GM19238 (cell line): ENCODE results near the gene SLC22A4.

Experiments
- DNase-seq: peaks from one replicate; pipeline ENCODE4 v3.0.0; 2011; ENCODE audit warnings: low spot score; ENCODE audit not compliant: insufficient read length

The SLC22A4 gene

DNA sequence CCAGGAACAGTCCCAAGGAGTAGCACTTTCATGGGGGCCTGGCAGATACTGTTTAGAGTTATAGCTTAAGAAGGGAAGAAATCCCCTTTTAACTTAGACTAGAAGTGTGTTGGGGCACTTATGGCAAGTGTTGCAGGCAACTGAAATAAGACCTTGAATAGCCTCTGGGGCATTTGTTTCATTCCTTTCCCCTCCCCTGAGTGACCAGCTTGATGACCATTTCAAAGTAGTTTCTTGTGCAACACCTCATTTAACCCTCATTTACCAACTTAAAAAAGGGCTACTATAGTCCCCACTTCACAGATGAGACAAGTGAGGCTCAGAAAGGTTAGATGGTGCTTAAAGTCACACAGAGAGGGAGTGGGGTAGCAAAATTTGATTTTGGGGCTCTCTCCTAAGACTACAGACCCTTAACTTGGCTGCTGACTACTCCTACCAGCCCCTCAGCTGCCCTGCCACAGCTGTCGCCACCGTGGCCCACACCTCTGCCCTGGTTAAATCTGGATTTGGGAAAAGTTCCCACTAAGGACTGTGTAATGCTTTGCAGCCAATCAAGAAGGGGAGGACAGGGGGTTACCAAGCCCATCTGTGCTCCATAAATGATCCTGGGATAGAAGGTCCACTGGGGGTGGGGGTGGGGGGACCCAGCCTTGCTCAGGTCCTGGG lies 31.2 kb upstream of the SLC22A4 start:
- no peak for DNase-seq

DNA sequence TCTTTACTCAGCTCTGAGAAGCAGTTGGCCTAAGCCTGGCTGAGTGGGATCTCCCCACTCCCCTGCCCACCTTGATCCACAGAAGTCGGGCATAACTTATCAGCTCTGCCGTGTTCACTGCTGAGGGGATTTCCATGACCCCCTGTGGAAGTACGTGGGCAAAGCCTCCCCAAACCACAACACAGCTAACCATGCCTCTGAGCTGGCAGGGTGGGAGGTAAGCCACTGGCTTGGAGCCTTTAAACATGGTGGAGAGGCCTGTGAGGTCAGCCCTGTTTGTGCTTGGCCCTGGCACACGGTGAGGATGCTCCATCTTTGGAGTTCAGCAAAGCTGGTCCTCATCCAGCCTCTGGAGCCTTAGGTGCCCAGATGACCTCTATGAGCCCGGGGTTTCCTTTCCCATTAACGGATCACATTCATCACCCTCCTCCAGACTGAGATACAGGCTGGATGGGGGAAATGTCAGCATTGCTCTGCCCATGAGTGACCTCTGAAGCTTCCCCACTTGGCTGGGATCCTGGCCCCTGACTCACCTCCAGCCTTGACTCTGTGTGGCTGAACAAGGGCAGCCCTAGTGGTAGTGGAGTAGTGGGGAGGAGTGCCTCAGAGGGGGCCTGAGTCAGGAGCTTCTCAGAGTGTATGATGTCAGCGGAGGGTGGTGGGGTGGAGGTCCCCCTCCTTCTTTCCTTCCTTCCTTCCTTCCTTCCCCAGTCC lies 30.5 kb upstream of the SLC22A4 start:
- no peak for DNase-seq

DNA sequence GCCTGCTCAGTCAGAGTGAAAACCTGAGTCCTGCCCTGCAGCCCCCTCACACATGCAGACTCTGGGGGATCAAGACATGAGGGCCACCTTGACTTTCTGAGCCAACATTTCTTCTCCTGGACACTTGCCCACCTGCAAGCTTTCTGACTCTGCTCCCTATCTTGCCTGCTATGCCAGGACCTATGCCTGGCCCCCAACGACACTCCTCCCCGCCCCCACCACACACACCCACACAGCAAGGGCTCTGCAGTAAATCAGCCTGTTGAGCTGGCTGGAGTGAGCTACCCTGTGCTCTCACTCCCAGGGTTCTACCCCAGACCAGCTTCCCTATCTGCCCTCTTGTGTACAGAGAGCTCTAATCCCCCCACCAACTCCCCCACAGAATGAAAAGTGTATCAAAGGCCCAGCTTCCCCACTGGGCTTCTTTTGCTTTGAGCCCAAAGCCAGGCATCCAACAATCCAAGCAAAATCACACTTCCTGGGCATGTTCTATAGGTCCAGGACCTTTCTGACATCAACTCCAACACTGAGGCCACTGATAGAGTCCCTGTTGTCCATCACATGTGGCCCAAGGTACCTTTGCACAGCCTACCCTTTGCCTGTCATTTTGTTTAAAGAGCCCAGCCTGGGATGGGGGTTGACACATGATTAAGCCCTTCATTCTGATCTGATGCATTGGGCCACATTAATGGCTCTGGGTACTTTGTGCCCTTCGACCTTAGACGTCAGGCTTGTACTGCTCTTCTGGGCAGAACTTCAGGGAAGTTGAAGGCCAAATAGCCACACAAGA lies 29.5 kb upstream of the SLC22A4 start:
- DNase-seq: no peak

DNA sequence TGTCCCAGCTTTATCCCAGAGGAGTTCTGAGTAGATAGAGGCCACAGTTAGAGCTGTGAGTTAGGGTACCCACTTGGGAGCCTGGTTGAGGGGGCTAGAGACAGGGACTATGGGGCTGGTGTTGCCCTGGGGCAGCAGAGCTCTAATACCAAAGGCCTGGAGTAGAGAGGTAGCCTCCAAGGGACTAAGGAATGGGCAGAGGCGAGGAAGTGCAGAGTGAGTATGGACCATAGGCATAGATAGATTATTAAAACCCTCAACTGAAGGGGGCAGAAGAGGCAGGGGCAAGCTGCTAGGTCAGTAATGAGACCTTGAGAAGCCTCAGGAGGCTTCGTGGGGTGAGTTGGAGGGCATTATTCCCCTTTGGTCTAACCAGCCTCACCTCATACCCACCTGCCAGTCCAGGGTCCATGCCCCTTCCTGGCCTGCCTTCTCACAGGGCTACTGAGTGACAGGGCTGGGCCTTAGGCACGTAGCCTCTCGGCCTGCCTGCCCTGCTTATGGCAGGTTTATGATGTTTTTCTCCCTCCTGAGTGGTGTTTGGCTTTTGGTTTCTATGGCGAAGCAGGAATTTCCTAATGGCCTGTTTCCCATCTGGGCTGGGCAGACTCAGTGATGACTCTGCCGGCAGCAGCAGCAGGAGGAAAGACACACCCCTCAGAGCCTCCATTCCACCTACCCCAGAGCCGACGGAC lies 28.7 kb upstream of the SLC22A4 start:
- DNase-seq: no peak

DNA sequence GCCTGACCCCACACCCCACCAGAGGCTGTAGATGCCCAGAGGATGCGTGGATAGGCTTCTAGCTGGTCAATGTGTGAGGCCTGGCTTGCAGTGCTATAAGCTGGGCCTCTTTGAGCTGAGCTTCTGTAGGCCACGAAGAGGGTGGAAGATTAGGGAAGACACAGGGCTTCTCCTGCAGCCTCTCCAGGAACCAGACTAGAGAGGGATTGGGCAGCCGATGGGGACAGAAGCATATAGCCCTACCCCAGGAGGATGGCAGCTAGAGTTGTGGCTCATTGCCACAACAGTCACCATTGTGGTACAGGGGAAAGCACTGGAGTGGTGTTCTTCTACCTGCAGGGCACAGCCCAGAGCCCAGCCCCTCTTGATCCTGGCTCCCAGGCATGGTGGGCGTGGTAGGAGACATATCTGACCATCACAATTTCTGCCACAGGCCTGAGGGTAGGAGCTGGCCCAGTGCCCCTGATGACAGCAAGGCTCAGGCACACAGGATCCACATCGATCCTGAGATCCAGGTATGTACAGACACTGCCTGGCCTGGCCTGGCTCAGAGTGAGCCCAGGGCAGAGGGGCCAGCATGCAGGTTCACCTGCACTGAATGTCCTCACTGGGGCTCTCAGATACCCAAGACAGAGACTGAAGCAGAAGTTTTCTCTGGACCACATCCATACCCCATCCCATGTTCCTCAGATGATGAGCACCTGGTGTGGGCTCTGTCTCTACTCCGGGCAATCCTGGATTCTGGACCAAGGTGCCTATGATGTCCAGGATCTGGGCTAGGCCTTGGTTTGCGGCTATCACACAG lies 28.0 kb upstream of the SLC22A4 start:
- no peak for DNase-seq

GRCh38 chr5:132266836-132267160 lies 27.4 kb upstream of the SLC22A4 start:
- DNase-seq: no peak

DNA sequence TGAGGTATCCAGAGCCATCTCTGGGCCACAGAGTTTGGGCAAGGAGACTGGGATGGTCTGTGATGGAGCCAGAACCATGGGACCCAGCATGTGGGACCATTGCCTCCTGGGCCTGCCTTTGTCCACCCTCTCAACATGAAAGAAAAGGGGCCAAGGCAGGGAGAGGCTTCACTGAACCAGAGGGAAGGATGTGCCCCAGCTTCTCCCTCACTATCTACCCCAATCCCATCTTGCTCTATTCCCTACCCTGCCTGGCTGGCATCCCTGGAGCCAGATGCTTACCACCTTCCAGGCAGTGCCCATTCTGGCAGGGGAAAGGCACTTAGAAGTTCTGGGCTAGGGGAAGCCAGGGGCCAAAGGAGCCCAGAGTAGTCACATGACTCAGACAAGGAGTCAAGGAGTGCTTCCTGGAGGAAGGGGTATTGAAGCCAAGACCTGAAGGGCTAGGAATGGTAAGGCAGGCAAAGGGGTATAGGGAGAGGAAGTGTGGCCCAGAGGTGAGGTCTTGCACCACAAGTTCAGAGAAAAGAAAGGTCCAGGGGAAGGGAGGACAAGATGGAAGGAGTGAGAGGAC lies 26.9 kb upstream of the SLC22A4 start:
- DNase-seq: no peak

GRCh38 chr5:132267931-132268768 lies 26.0 kb upstream of the SLC22A4 start:
- no peak for DNase-seq

DNA sequence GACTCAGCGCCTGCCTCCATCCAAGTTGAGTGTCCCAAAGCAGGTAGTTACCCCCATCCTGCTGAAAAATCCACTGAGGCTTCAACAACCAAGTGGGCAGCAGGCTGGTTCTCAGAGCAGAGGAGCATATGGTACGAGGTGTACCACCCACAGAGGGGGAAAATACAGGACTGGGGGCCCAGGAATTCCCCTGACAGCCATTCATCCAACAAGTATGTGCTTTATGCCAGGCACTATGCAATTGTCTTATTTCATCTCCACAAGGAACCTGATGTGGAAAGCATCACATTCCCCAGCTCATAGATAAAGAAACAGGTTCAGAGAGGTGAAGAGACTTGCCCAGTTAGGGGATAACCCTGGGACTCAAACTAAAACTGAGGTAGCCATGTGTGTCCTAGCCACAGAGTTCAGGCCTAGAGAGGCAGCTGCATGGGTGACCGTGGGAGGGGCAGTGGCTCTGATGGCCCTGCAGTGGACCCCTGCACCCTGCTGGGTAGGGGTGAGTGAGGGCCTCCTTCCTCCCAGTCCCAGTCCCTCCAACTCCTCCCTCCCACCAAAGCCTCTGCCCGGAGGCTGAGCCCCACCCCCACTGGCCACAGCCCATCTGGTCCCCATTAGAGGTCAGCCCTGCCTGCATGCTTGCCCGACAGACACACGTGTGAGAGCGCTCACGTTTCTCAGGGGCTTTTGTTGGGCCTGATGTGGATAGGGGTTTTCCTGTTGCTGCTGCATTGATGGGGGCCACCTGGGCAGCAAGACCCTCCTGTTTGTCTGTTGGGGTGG lies 25.2 kb upstream of the SLC22A4 start:
- peak; percentile 41 for DNase-seq

GRCh38 chr5:132269635-132270334 lies 24.4 kb upstream of the SLC22A4 start:
- no peak for DNase-seq

DNA sequence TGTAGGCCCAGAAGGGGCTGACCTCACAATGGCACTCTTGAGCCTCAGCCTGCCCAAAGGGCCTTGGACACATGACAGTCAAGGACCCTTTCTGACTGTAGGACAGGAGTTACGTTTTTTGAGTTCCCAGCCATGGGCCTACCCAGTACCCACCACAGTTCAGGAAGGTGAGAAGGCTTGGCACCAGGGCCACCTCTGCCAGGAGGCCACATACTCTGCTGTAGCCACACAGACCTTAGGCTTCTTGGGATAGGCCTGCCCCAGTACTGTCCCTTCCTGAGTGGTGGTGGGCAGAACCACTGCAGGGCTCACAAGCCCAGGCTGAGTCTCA lies 23.9 kb upstream of the SLC22A4 start:
- no peak for DNase-seq

GRCh38 chr5:132270706-132271105 lies 23.5 kb upstream of the SLC22A4 start:
- no peak for DNase-seq

DNA sequence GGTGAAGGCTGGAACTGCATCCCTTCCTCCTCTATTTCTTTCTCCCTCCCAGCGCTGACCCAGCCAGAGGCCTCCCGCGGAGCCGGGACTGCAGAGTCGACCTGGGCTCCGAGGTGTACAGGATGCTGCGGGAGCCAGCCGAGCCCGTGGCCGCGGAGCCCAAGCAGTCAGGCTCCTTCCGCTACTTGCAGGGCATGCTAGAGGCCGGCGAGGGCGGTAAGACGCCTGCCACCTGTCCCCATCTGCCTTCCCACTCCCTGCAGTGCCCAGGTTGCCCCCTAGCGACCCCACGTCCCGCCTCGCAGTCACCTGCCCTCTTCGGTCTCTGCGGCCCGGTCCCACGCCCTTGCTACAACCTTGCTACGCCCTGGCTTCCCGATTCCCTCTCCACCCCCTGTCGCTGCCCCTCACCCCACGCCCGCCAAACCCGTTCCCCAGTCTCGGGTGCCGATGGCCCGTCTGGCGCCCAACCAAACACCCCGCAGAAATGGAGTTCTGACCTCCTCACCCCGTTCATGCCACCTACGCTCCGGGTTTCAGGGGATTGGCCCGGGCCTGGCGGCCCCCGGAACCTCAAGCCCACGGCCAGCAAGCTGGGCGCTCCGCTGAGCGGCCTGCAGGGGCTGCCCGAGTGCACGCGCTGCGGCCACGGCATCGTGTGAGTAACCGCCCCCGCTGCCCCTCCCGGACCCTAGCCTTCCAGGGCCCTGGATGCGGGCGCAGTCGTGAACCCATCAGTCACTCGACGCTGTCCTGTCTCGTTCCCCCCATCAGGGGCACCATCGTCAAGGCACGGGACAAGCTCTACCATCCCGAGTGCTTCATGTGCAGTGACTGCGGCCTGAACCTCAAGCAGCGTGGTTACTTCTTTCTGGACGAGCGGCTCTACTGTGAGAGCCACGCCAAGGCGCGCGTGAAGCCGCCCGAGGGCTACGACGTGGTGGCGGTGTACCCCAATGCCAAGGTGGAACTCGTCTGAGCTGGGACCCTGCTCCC lies 22.6 kb upstream of the SLC22A4 start:
- DNase-seq: no peak

DNA sequence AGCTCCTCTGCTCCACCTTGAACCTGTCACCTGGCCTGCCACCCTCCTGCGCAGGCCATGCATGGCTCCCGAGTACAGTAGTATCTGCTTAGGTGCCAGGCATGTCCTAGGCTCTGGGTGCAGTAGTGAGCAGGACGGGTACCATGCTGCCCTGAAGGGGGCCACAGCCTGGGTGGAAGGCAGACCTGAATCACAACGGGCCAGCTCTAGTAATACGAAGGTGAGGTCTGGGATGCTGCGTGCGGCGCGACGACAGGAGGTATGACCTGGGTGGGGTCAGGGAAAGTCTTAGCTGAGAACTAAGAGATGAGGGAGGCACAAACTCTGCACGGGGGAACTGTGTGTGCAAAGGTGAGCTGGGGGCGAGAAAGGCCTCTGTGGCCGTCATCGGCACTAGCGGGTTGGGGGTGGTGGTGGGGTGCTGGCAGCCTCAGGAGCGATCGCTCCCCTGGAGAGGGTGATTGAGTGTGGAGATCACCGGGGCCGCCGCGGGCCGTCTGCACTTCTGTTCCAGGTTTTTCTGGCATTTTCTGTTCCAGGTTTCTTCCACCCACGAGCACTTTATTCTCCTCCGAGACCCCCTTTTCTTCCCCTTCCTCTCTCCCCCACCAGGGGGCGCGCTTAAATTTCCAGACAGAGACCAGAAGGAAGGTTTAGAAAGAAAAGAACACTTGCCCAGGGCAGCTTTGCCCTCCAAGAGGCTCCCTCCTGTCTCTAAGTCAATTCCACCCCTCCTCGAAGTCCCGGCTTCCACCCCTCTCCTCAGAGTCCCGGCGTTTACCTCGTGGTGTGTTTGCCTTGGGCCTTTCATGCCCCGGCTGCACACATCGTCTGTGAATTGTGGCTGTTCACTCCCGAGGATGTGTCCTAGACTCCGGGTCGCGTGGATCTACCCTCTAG lies 21.6 kb upstream of the SLC22A4 start:
- DNase-seq: peak; percentile 56

DNA sequence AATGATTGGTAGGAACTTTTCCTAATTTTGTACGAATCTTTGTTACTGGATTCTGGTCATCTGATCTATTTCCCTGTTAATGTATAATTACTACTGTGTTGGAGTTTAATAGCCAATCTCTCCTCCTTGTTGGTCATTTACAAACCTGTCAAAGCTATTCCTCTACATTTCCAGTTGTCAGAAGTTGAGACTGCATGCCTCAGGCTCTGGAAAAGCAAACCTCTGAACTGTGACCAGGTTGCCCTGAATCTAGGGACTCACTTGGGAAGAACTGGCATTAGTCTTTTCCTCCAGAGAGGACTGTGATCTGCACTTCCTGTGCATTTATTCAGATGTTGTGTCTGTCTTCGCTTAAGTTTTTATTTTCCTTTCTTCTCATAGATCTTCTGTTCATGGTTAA lies 20.6 kb upstream of the SLC22A4 start:
- DNase-seq: no peak

DNA sequence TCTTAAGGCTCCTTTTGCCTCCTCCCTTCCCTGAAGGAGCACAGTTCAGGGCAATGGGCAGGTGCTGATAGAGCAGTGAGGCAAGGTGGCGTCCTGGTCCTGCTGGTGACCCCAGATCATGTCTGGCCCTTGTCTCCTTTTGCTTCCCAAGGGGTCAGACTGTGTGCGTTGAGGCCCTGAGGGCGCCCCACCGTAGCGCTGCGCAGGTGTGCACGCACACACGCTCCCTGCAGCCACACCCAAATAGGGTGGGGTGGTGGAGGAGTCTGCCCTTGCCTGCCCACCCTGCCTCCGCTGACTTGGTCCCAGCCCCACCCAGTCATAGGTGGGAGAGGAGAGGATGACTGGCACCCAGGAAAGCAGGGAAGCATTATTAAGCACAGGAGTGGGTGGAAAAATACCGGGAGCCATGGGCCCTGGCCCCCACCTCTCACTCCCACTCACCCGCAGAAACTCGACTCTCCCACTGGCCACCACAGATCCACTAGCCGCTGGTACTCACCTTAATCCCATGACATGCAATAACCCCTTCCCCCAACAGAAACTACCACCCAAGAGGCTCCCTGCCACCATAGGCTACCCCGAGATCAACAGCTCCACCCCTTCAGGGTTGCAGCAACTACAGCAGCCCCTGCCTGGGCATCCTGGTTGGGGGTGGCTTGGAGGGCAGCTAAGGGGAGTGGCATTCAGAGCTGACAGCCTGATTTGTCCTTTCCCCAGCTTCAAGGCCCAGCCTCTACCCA lies 20.0 kb upstream of the SLC22A4 start:
- no peak for DNase-seq
